Choroid plexus epithelial cell (primary cell): ENCODE results near the gene CHRM4.

Experiments
- DNase-seq: peaks from one replicate; pipeline ENCODE4 v3.0.0-alpha.2; 2010; ENCODE audit warnings: low read depth
- H3K4me3 ChIP-seq: 2 replicates; pipeline ENCODE4 v1.5.1; 2011; ENCODE audit warnings: low read depth, mild to moderate bottlenecking, control low read depth, low read length, moderate library complexity
- TF ChIP-seq, protein P1 (sequence below): conservative IDR thresholded peaks from 2 replicates; pipeline ENCODE4 v1.5.1; 2011; ENCODE audit warnings: low read depth, mild to moderate bottlenecking, control low read depth, inconsistent platforms, low read length, moderate library complexity

The CHRM4 gene

DNA sequence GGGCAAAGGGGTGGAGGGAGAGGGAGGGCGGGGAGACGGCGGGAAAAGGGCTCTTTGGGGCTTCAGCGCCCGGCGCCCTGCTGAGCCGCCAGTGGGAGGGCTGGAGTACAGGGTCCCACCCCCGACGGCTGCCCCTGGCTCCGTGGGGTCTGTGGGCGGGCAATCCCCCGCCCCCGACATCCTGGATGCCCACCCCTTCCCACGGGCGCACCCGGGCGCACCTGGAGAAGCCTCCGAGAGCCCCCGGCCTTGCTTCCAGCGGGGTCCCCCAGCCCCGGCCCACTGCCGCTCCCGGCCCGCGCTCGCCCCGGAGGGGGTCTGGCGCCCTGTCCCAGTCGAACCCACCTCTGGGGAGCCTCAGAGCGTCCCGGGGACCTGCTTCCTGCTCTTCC is 394 bp downstream of the CHRM4 start:
- peak overlapping the region; percentile 47 for H3K4me3 ChIP-seq
- TF ChIP-seq, protein P1, sequence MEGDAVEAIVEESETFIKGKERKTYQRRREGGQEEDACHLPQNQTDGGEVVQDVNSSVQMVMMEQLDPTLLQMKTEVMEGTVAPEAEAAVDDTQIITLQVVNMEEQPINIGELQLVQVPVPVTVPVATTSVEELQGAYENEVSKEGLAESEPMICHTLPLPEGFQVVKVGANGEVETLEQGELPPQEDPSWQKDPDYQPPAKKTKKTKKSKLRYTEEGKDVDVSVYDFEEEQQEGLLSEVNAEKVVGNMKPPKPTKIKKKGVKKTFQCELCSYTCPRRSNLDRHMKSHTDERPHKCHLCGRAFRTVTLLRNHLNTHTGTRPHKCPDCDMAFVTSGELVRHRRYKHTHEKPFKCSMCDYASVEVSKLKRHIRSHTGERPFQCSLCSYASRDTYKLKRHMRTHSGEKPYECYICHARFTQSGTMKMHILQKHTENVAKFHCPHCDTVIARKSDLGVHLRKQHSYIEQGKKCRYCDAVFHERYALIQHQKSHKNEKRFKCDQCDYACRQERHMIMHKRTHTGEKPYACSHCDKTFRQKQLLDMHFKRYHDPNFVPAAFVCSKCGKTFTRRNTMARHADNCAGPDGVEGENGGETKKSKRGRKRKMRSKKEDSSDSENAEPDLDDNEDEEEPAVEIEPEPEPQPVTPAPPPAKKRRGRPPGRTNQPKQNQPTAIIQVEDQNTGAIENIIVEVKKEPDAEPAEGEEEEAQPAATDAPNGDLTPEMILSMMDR = no peak
- no peak for DNase-seq

DNA sequence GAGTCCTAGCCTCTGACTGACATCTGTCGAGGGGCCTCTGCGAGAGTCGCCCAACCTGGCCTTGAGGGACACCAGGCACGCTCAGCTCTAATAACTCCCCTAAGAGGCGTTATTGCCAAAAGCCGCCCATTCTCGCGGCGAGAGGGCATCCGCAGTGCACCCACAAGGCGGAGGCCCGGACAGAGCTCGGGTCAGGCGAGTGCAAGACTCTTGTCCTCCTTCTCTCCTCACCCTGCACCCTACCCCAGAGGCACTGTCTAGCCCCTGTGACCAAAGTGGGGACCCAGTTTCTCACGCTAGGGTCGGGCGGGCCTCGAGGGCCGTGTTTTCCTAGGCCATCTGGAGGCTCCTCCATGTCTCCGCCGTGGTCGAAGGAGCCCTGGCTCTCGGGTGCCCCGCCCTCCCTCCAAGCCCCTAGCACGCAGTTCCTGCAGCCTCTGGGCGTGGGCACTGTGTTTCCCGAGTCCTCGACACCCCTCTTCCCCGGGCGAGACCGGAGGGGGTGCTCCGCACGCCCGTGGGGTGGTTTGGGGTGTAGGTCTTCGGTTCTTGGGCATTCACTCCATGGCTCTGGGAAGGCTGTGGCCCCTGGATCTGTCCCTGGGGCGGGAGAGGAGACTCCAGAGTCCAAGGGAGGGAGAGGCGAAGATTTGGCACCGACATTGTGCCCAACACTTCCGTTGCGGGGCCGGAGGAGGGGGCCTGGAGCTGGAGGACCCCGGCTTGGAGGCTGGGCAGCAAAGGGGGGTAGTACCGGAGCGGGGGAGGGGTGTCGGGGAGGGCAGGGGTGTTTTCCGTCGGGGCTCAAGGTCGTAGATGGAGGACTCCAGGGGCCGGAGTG is 1.0 kb downstream of the CHRM4 start:
- DNase-seq = no peak
- H3K4me3 ChIP-seq = no peak overlapping the region
- TF ChIP-seq, protein P1 = no peak

DNA sequence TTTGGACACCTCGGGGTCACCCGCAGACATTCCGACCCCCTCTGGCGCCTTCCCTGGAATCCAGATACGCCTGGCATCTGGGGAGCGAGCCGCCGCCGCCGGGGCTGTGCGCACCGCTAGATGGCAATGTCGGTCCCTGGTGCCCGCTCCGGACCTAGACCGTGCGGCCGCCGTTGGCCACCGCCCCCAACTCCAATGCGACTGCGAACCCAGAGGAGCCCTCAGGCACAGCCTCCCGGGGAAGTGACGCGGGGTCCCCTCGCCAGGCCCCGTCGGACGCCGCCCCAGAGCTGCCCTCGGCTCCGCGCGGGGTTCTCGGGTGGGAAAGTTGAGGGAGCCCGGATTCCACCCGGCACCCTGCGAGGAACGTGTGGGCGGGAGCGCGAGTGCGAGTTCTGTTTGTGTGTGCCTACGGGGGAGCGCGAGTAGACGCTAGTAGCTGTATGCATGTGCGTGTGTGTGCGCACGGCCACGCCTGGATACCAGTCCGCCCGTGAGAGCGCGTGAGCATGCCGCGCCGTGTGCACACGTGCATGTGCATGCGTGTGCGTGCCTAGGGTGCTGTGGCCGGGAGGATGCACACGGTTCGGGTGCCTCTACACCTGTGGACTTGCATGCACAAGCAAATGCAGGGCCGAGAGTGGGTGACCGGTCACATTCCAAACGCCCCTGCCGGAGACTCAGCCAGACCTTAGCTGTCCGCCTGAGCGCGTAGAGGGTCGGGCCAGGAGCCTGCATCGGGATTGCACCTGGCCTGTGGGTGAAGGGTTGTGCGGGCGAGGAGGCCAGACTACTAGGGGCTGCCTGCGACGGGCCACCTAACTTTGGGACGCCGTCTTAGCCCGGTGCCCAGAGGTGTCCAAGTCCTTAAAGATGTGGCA is 1.9 kb downstream of the CHRM4 start:
- peak overlapping the region; percentile 57 for H3K4me3 ChIP-seq
- TF ChIP-seq, protein P1 = peak; percentile 78
- DNase-seq = peak; percentile 62

DNA sequence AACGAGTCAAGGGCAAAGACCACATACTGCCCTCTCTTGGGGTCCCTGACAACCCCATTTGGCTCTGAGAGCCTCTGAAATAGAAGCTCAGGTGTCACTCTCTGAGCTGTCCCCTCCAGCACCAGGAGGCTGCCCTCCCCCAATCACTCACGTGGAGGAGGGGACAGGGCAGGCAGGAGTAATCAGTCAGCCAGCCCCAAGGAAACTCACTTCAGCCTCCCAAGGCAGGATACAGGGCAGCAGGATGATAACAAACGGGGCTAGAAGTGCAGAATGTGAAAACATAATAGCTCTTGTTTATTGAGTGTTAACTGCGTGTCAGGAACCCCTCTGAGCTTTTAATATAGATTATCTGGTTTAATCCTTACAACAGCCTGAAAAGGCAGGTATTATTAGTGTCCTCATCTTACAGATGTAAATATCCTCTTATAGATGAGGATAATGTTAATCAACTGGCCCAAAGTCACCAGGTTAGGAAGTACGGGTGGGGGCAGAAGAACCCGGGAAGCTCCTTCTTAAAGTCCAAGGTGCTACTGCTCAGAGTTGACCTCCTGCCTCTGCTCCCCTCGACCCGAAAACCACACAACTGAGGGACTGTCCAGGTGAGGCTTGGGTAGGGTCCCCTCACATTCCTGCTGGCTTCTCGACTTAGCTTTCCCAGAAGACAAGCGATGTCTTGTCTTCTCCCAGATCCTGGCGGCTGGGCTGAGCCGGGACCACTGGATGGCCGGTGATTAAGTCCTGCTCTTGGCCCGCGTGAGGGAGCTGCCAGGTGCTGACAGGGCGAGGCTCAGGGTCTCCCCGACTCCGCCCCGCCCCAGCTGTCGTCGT is 2.7 kb downstream of the CHRM4 start:
- DNase-seq = no peak
- TF ChIP-seq, protein P1 = no peak
- peak overlapping the region; percentile 57 for H3K4me3 ChIP-seq

DNA sequence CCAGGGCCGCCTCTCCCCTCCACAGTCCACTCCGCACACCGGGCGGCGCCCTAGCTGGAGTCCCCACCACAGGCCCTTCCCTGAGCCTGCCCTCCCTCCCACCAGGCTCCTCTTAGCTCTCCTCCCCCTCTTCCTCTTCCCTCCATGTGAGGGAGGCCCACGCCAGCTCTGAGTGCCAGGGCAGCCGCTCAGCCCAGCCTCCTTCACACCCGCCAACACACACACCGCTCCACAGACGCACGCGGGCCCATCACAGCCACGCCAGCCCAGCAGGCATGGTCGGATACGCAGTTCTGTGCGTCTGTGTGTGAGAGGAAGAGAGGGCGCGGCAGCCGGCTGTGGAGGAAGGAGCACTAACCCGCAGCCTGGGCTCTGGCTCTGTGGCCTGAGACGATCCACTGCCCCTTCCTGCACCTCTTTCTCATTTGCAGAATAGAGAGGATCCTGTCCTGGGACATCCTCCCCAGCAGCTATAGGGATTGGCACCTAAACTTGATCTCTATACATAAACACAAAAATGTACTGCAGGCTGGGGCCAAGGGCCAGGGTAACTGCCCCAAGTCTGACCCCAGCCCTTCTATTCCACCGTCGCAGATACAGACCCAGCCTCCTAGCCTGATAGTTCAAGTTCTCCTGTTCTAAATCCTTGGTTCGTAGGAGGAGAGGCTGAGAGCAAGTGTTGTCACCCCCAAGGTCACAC is 3.5 kb downstream of the CHRM4 start:
- H3K4me3 ChIP-seq = no peak overlapping the region
- TF ChIP-seq, protein P1 = no peak
- no peak for DNase-seq

DNA sequence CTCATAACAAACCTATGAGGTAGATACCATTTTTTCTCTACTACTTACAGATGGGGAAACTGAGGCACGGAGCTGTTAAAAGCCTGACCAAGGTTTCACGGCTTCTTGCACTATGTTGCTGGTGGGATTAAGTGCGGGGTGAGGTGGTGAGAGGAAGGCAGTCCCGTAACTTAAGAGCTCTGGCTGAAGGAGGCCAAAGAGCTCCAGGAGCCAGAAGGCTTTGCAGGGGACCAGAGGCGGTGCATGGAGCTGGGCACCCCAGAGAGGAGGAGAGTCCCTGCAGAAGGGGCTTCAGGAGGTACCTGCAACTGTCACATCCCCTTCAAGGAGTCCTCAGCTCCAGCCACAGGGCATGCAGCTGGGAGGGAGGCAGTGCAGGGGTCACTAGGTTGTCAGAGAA is 4.1 kb downstream of the CHRM4 start:
- TF ChIP-seq, protein P1 = no peak
- DNase-seq = no peak
- no peak overlapping the region for H3K4me3 ChIP-seq
